ENCODE measurements around the gene AGPAT3.
"Not testable (repeated sequence)": the region's sequence is repeated elsewhere in the genome, so short reads cannot be mapped to it uniquely, and the experiment has no call there.

Gene AGPAT3, protein sequence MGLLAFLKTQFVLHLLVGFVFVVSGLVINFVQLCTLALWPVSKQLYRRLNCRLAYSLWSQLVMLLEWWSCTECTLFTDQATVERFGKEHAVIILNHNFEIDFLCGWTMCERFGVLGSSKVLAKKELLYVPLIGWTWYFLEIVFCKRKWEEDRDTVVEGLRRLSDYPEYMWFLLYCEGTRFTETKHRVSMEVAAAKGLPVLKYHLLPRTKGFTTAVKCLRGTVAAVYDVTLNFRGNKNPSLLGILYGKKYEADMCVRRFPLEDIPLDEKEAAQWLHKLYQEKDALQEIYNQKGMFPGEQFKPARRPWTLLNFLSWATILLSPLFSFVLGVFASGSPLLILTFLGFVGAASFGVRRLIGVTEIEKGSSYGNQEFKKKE

DNA sequence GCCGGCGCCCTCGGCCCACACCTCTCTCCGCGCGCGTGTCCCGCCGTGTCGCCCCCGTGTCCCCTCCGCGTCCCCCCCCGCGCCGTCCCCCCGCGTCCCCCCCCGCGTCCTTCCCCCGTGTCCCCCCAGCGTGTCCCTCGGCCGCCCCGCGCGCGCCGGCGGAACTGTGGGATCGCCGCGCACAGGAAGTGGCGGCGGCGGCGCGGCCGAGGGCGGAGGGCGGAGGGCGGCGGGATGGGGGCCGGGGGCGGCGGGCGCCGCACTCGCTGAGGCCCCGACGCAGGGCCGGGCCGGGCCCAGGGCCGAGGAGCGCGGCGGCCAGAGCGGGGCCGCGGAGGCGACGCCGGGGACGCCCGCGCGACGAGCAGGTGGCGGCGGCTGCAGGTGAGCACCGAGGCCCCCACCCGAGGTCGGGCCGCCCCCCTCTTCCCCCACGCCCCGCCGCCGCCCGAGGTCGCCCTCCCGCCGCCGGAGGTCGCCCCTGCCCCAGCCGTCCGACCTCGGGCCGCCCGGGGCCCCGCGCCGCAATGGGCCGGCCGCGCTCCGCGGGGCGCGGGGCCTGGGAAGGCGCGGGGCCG is at the start of gene AGPAT3:
AGPAT3 (plus strand) TSS at position 262 of the 578 bp plus-strand sequence. CDS start 94,459 bp downstream, outside the sequence.
- DNase-seq (ENCODE audit: low read depth), result no peak

DNA sequence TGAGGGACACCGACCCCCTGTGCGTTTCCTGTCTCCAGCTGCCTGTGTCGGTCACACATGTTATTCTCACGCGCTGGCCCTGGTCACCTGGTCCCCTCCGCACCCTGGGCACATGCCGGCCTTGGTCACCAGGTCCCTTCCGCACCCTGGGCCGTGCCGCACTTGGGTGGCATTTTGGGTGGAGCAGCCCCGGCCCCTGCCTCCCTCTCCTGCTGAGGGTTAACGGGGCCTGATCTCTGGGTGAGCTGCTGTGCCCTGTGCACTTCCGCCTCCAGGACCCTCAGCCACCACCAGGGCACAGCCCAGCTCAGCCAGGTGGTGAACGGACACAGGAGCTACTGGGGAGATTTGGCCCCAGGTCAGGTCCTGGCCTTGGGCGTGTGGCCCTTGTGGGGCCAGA is 49.0 kb upstream of the AGPAT3 start:
- no peak for DNase-seq (ENCODE audit: low read depth)

DNA sequence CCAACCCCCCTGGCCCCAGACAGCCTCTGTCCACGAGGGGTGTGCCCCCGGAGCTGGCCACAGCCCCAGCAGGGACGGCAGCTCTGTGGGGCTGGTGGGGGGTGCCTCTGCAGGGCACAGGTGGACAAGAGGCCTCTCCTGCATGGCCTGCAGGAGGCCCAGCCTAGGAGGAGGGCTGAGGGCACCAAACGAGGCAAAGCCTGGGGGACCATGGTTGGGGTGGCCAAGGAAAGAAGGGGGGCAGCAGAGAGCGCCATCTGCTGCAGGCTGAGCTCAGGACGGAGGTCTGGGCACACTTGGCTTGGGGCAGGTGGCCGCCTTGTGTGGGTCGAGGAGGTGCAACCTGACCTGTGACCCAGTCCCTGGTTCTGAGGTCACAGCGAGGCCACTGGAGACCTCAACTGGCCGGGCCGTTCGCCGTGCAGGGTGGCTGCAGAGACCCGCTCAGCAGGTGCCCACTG is 48.4 kb upstream of the AGPAT3 start:
- no peak for DNase-seq (ENCODE audit: low read depth)

DNA sequence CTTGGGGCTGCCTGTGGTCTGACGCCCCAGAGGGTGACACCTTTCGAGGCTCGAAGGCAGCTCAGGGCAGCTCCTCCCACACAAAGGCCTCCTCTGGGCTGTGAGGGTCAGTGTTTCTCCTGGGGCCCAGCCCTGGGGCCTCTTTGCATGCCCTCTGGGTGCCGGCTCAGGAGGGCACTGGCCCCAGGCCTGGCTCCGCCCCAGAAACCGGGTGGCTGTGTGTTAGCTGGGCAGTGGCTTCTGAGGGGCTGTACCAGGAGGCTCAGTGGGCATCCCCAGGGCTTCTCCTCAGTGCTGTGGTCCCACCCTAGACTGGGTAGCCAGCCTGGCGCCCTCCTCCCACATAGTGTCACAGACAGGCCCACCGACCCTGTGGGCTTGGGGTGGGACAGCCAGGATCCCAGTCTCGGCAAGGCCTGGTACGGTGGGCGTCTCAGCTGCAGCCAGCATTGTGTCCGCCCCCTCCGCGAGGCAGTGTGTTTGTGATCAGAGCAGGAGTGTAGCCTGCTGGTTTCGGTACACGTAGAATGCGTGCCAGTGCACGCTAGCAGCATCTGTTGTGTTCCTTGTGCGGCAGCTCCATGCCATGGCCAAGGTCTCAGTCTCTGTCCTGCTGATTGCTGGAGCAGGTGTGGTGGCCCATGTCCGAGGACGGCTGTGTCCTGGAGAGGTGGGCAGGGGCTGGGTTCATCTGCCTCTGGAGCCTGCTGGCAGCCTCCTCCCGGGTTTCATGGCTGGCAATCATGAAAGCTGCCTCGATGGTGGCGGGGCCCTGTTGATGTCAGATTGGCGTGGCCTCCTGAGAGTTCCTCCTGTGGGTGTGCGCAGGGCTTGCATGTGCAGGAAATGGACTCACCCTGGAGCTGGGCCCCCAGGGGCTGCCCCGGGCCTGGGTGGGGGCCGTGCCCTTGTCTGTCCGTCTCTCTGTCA is 47.6 kb upstream of the AGPAT3 start:
- no peak for DNase-seq (ENCODE audit: low read depth)

DNA sequence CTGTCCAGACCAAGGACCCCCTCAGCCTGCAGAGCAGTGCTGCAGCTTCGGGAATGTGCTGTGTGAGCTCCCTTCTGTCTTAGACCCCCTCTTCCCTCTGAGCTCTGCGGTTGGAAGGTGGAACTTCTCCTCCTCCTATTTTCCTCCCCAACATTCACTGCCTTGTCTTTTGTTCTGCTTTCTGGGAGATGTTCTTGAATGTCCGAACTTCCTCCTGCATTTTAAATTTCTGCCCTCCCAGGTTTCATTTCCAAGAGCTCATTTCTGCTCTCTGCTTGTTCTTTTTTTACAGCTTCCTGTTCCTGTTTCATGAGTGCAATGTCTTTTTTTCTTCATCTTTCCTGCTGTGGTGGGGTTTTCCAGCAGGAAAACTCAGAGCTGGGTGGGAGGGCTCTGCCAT is 46.3 kb upstream of the AGPAT3 start:
- no peak for DNase-seq (ENCODE audit: low read depth)

DNA sequence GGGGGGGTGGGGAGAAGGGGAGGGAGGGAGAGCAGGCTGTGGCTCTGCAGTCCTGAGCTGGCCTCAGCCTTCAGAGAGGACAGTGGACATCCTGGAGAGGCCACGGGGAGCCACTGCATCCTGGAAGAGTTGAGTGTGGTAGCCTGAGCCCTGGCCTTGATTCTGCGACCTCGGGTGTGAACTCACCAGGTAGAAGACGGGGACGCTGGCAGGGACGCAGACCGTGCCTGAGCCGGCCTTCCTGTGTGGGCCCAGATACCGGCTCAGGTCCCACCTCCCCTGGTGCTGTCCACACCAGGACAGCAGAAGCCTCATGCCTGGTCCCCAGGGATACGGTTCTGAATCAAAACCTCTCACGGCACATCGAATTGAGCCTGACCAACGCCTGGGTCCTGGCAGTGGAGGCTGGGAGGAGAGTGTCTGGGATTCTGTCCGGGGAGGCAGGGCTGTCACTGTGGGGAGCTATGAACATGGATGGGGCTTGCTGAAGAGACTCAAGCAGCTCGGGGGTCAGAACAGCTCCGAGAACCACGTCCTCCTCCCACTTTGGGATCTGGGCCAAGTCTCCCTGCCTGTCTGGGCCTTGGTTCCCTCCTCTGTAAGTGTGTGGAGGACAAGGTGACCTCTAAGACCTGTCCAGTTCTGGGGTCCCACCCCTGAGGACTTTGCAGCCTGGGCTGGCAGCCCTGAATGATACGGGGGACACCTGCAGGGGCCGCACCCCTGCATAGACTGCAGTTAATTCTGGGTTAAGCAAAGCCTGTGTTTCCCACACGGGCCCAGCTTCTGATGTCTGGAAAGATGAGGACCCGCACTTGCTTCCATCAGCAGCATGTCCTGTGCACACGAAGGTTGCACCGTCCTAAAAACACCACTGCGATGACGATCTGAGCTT is 45.3 kb upstream of the AGPAT3 start:
- DNase-seq (ENCODE audit: low read depth), result no peak

DNA sequence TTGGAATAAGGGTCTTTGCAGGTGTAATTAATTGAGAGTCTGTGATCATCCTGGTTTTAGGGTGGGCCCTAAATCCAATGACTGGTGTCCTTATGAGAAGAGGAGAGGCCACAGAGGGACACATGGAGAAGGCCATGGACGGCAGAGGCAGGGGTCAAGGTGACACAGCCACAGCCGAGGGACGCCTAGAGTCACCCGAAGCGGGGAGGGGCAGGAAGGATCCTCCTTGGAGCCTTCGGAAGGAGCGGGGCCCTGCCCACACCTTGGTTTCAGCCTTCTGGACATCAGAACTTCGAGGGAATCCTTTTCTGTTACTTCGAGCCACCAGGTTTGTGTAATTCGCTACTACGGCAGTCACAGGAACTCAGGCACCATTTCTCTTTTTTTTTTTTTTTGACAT is 44.6 kb upstream of the AGPAT3 start:
- no peak for DNase-seq (ENCODE audit: low read depth)

DNA sequence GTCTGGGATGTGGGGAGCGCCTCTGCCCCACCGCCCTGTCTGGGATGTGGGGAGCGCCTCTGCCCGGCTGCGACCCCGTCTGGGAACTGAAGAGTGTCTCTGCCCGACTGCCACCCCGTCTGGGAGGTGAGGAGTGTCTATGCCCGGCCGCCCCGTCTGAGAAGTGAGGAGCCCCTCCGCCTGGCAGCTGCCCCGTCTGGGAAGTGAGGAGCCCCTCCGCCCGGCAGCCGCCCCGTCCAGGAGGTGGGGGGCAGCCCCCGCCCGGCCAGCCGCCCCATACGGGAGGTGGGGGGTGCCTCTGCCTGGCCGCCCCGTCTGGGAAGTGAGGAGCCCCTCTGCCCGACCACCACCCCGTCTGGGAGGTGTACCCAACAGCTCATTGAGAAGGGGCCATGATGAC is 42.9 kb upstream of the AGPAT3 start:
- DNase-seq (ENCODE audit: low read depth), result not testable (repeated sequence)

DNA sequence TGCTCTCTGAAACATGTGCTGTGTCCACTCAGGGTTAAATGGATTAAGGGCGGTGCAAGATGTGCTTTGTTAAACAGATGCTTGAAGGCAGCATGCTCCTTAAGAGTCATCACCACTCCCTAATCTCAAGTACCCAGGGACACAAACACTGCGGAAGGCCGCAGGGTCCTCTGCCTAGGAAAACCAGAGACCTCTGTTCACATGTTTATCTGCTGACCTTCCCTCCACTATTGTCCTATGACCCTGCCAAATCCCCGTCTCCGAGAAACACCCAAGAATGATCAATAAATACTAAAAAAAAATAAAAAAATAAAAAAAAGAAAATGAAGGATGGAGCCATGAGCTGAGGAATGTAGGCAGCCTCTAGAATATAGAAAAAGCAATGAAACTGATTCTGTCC is 42.3 kb upstream of the AGPAT3 start:
- DNase-seq (ENCODE audit: low read depth), result not testable (repeated sequence)

DNA sequence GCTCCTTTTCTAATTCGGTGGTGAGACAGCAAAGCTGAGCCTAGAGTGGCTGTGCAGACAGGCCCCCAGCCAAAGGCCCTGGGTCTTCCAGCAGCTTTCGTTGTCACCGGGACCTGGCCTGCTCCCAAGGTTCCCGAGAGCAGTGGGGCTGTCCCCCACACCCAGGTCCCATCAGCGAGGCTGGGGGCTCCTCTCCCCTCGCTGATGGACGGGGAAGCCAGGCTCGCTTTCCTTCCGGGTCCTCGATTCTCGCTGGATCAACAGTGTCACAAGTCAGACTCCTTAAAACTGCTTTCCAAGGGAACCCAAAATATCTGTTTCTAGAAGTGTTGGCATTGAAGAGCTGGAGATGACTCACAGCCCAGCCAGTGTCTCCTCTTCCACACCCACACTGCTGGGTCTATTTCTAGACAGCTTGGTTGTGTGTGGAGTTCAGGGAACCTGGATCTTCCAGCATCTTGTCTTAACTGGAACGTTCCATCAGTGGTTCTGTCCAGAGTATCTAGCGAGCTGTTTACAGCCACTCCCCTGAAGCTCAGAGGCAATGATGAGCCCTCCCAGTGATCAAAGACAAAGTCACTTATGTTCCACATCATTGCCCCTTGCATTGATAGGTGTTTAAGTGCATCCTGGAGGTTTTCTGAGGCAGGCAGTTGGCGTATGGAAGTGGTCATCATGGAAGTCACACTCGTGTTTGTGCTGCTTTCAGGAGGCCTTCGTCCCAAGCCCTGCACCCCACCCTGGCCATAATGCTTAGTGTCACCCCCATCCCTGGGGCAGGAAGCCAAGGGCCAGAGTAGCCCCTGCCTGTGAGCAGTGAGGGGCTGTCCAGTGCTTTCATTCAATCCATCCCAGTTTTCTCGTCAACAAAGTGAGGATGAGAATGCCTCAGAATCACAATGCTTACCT is 40.4 kb upstream of the AGPAT3 start:
- peak; percentile 52 for DNase-seq (ENCODE audit: low read depth)

DNA sequence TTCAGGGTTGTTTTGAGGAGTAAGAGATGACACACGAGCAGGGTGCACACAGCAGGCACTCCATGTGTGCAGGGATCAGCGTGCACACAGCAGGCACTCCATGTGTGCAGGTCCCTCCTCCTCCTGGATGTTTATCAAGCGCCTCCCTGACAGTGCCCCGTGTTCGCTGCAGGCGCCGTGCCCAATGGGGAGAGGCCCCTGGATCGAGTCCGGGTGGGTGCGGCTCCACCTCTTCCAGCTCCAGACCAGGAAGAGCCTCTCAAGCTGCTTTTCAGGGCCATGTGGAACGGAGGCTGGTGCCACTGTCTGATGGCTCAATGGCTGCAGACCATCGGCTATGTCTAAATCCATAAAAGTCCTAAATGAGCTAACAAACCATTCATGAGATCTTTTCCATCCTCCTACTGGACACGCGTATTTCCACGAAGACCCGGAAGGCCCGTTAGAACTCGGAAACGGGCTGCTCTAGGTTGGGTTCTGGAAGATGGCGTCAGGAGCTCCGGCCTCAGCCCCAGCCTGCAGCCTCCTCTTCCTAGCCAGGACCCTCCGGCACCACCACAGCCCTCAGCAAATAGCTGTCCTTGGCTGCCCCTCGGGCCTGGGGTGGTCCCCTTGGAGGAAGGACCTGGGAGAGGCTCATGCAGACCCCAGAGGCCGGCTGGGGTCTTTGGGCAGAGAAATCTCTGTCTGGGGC is 39.6 kb upstream of the AGPAT3 start:
- DNase-seq (ENCODE audit: low read depth), result no peak

DNA sequence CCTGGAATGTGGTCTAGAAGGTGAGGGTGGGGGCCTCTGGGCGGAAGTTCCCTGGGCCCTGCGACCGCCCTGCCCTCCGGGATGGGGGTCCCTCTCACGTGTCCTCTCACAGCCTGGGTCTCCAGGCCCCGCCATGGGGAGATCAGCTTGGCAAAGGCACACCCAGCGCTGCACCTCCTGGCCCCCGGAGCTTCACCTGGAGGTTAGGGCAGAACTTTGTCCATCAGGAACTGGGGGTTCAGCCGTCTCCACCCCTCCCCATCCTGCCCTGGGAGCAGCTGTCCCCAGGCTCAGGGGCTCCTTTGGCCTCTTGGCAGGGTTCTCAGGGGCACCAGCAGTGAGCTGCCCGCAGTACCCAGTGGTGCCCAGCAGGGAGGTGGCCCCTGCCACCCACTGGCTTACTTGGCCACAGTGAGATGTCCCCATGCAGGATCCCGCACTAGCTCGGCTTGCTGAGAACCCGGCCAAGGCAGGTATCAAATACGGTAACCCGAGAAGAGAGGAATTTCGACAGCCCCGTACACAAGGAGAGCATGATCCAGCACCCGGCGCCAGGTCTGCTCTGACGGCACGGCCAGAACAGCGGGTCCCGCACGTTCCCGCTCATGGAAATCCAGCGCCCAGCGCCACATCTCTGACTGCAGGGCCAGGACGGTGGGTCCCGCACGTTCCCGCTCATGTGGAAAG is 38.9 kb upstream of the AGPAT3 start:
- no peak for DNase-seq (ENCODE audit: low read depth)

DNA sequence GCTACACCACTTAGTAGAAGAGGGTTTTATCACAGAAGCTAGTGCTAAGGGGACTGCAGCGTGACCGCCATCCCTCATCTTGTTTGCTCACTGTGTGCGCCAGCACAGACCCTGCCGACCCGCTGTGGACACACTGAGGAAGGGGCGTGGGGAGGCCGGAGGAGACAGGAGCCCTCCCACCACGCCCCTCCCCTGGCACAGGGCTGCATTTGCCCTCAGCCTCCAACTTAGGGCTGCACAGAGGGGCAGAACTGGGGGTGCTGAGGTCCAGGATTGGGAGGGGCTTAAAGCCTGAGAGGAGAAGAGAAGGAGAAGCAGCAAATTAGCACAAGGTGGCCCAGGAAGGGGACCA is 38.4 kb upstream of the AGPAT3 start:
- DNase-seq (ENCODE audit: low read depth), result no peak

DNA sequence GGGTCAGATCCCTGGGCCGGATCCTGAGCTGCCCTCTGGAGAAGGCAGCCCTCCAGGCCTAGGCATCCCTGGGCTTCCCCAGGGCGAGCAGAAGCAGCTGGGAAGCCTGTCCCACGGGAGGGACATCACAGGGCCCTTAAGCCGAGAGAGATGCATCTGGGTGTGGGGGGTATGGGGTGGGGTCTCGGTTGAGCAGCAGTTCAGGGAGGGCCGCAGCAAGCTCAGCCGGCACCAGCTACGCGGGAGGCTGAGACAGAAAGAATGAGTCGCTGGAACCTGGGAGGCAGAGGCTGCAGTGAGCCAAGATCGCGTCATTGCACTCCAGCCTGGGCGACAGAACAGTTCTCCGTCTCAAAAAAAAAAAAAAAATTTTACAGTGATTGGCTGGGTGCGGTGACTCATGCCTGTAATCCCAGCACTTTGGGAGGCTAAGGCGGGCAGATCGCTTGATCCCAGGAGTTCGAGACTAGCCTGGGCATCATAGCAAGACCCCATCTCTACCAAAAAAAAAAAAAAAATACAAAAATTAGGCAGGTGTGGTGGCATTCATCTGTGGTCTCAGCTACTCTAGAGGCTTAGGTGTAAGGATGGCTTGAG is 37.9 kb upstream of the AGPAT3 start:
- peak; percentile 44 for DNase-seq (ENCODE audit: low read depth)

DNA sequence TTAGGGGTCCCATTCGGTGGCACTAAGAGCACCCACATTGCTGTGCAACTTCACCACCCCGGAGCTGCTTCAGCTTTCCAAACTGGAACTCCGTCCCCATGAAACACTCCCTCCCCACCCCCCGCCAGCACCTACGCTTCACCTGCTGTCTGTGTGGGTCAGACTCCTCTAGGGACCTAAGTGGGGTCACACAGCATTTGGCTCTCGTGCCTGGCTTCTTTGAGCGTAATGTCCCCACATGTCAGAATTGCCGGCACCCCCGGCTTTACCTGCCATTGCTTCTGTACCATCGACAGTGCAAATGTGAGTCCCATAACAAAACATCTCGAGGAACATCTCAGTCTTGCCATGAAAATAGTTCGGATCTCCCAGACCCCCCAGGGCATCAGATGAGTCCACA is 35.9 kb upstream of the AGPAT3 start:
- no peak for DNase-seq (ENCODE audit: low read depth)

DNA sequence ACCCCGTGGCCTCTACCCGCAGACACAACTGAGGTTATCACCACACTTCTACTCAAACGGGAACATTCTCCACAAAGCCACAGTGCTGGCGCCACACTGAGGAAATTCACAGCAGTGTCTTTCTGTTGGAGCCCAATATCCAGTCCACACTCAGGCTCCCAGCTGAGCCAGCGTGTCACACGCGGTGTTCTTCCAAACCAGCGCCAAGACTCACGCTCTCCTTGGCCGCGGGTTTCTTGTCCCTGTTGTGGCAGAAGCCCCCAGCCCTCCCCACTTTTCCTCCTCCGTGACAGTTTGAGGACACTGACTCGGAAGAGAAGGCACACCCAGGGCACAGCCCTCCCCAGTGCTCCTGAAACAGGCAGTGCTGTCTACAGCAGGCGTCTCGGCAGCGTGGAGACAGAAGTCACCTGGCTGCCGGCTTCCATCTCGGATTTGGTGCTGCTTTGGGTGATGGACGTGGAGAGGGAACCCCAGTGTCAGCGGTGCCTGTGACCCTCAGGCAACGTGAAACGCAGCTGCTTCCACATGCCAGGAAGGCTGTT is 35.4 kb upstream of the AGPAT3 start:
- DNase-seq (ENCODE audit: low read depth), result no peak

DNA sequence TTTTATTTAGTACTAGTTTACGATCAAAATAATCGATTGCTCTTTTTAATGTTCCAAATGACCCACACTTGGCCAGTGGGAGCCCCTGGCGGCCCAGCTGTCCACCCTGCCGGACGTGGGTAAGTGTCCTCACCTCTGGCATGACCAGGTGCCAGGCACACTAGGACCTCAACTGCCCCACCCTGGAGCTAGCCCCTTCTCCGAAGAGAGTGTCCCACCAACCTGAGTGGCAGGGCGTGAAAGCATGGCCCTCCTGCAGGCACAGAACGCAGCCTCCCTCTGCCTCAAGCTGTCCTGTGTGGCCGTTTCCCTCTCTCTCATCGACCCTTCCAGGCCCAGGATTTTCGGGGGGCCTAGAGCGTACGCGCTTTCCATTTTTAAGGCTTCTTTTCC is 32.9 kb upstream of the AGPAT3 start:
- no peak for DNase-seq (ENCODE audit: low read depth)

DNA sequence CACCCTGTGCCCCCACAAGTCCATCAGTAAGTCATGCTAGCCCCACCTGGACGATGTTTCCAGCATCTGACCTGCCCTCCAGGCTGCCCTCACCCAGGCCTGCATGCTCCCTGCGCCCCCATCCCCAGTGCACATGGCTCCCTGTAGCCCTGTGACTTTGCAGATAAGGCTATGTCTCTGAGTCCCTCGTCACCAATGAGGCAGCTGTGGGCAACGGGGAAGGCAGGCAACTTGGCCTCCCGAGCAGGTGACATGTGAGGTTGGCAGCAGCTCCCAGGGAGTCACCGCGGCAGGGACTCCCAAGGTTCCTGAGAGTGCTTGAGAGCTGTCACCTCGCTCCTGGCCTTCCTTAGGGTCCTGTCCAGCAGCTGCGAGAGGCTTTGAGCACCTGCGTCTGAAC is 32.4 kb upstream of the AGPAT3 start:
- DNase-seq (ENCODE audit: low read depth), result no peak

All from stromal cell of bone marrow (primary cell).